Neural crest cell (in vitro differentiated cells): ENCODE results near the gene TBC1D9B. TPM values are rescaled to one million over a fixed set of nuclear protein-coding genes. Genes with fewer than 3 reads are reported as not detected.
A peak's percentile ranks its signal among the peaks of the same experiment; 100 is the strongest.

ENCODE experiments used
- DNase-seq: peaks from one replicate; pipeline ENCODE4 v3.0.0; 2021; ENCODE audit warnings: low read depth, mixed read lengths, low spot score
- H3K27ac Mint-ChIP-seq: one replicate; pipeline ENCODE4 v1.8.0; 2021; ENCODE audit warnings: mild to moderate bottlenecking, mixed read lengths; ENCODE audit not compliant: unreplicated experiment
- H3K27me3 Mint-ChIP-seq: 2 replicates; pipeline ENCODE4 v1.8.0; 2021; ENCODE audit warnings: low read depth, mild to moderate bottlenecking, mixed read lengths
- H3K36me3 Mint-ChIP-seq: 2 replicates; pipeline ENCODE4 v1.8.0; 2021; ENCODE audit warnings: low read depth, mild to moderate bottlenecking, mixed read lengths
- H3K4me1 Mint-ChIP-seq: 2 replicates; pipeline ENCODE4 v1.8.0; 2021; ENCODE audit warnings: mixed read lengths
- H3K4me3 Mint-ChIP-seq: one replicate; pipeline ENCODE4 v1.8.0; 2021; ENCODE audit warnings: mild to moderate bottlenecking, mixed read lengths
- H3K9me3 Mint-ChIP-seq: 2 replicates; pipeline ENCODE4 v1.8.0; 2021; ENCODE audit warnings: mixed read lengths
- CTCF ChIP-seq: fragments of 200-600 bp; sonication (generic); conservative IDR thresholded peaks from 2 replicates; pipeline ENCODE4 v1.5.0; 2021; ENCODE audit warnings: antibody characterized with exemption, mild to moderate bottlenecking
- total RNA-seq: library from RNA; stranded (reverse); gene quantifications from 2 replicates; pipeline ENCODE4 v1.2.1, GENCODE V29; 2021

The TBC1D9B gene
- total RNA-seq, 1 donor from 2014 or later: 107 TPM

DNA sequence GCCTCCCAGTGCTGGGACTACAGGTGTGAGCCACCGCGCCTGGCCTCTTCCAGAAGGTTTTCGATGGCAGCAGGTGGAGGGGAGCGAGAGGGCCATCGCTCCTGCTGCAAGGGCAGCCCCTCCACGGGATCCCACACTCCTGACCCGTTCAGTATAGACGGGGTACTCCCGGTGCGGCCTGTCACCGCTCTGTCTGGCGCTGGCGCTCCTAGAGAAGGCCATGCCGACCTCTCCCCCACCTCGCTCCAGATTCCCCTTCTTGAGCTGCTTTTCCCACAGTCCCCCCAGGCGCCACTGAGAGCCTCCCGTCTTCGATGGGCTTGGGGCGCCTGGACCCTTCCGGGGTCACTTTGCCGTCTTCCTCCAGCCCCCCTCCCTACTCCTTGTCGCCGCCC, 91.3 kb downstream of the TBC1D9B start:
- H3K36me3 Mint-ChIP-seq: peaks cover 9% of the 10 kb centered on the region
- peak overlapping the region; percentile 77 for H3K4me3 Mint-ChIP-seq
- TF ChIP-seq CTCF: no peak
- H3K27ac Mint-ChIP-seq: no peak overlapping the region
- no peak for DNase-seq
- H3K27me3 Mint-ChIP-seq: peaks cover 9% of the 10 kb centered on the region
- H3K9me3 Mint-ChIP-seq: no peaks in the 10 kb centered on the region
- H3K4me1 Mint-ChIP-seq: peaks cover 22% of the 10 kb centered on the region

- no peaks in the 10 kb centered on the region for H3K9me3 Mint-ChIP-seq
- H3K4me1 Mint-ChIP-seq: peaks cover 22% of the 10 kb centered on the region
- DNase-seq: no peak
- peak overlapping the region; percentile 77 for H3K4me3 Mint-ChIP-seq
- no peak overlapping the region for H3K27ac Mint-ChIP-seq
- H3K27me3 Mint-ChIP-seq: peaks cover 9% of the 10 kb centered on the region
- TF ChIP-seq CTCF: no peak
- peaks cover 9% of the 10 kb centered on the region for H3K36me3 Mint-ChIP-seq
Measured at GRCh38 chr5:179815491-179816249, 92.0 kb downstream of the TBC1D9B start.

DNA sequence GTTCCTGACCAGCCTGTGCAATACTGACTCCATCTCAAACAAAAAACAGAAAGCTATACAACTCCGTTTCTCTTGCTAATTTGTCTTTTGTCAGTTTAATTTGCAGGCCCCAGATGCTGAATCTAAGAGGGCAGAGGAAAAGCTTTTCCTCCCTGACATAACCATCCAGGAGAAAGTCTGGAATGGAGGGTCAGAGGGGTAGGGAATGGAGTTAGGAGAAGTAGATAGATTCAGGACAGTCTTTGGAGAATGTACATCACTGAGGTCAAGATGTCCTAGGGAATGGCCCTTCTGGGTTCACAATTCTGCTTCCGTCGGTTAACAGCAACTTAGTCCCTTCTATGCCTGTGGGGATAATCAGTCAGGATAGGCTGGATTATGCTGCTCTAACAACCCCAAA, 93.6 kb downstream of the TBC1D9B start:
- no peak for DNase-seq
- H3K4me1 Mint-ChIP-seq: peaks cover 15% of the 10 kb centered on the region
- TF ChIP-seq CTCF: no peak
- no peaks in the 10 kb centered on the region for H3K9me3 Mint-ChIP-seq
- H3K27me3 Mint-ChIP-seq: peaks cover 6% of the 10 kb centered on the region
- H3K27ac Mint-ChIP-seq: no peak overlapping the region
- H3K36me3 Mint-ChIP-seq: peaks cover 9% of the 10 kb centered on the region
- peak overlapping the region; percentile 69 for H3K4me3 Mint-ChIP-seq

DNA sequence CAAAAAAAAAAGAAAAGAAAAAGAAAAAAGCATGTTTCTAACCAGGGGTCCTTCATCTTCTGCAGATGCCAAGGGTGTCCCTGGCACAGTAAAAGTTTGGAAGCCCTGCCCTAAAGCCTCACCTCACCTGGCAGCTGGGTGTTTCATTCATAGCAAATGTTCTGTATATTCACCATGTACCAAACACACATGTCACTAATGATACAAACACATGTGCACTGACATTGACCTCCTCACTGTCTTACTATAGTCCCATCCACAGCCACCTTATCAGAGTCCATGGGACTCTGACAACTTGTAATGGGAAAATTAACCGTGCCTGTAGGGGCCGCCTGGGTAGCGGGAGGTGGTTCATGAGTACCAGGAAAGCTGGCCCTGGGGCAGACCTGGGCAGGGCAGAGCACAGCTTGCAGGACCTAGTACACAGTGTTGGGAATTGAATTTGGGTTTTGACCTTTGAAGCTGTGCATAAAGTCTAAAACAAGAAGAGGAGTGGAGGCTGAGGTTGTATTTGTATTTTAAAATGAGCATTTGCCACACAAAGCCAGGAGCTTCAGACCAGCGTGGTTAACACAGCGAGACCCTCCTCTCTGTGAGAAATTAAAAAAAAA, 94.6 kb downstream of the TBC1D9B start:
- Mint-ChIP-seq H3K27ac (no peak overlapping the region), H3K36me3 (peaks cover 9% of the 10 kb centered on the region), H3K9me3 (no peaks in the 10 kb centered on the region), H3K4me3 (peak overlapping the region; percentile 74), H3K27me3 (peaks cover 5% of the 10 kb centered on the region), H3K4me1 (peaks cover 8% of the 10 kb centered on the region)
- TF ChIP-seq CTCF: no peak
- no peak for DNase-seq

GRCh38 chr5:179812135-179812825, 95.4 kb downstream of the TBC1D9B start:
- peaks cover 2% of the 10 kb centered on the region for H3K27me3 Mint-ChIP-seq
- H3K4me1 Mint-ChIP-seq: peaks cover 4% of the 10 kb centered on the region
- H3K36me3 Mint-ChIP-seq: peaks cover 9% of the 10 kb centered on the region
- no peak for TF ChIP-seq CTCF
- H3K4me3 Mint-ChIP-seq: peak overlapping the region; percentile 15
- no peak for DNase-seq
- no peaks in the 10 kb centered on the region for H3K9me3 Mint-ChIP-seq
- H3K27ac Mint-ChIP-seq: no peak overlapping the region

Other genes with a start within 250 kb of the TBC1D9B start
- not detected in 2 replicates for gene CBY3, start 226.9 kb downstream of the TBC1D9B start, total RNA-seq
- 652 and 682 TPM in 2 replicates for gene CANX, start 208.9 kb downstream of the TBC1D9B start, total RNA-seq
- 57.6 and 59.1 TPM in 2 replicates for gene MAML1, start 175.1 kb downstream of the TBC1D9B start, total RNA-seq
- gene LTC4S, start 113.9 kb downstream of the TBC1D9B start, total RNA-seq: 2.4 and 3.3 TPM in 2 replicates
- 120 and 124 TPM in 2 replicates for gene MGAT4B, start 101.0 kb downstream of the TBC1D9B start, total RNA-seq
- gene SQSTM1, start 87.0 kb downstream of the TBC1D9B start, total RNA-seq: 67.6 and 69.5 TPM in 2 replicates
- 40.9 and 42.2 TPM in 2 replicates for gene MRNIP, start 49.1 kb downstream of the TBC1D9B start, total RNA-seq
- gene RNF130, start 163.9 kb upstream of the TBC1D9B start, total RNA-seq: 113 and 116 TPM in 2 replicates